ENCODE data around the gene KIAA0930.

The KIAA0930 gene

DNA sequence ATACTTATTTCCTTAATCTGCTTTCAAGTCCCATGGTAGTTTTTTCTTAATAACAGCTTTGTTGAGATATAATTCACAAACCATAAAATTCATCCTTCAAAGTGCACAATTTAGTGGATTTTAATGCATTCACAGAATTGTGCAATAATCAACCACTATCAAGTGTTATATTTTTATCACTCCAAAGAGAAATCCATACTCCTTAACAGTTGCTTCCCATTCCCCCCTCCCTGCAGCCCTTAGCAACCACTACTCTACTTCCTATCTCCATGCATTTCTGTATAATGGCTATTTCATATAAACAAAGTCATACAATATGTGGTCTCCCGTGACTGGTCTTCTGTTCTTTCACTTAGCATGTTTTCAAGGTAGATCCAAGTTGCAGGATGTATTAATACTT lies 95.8 kb downstream of the KIAA0930 start:
- TF ChIP-seq TEAD4 (IDR thresholded peaks at IDR 0.05) (no peak), ZBTB7A (IDR thresholded peaks at IDR 0.05; ENCODE audit: low read depth) (no peak), YY1 (IDR thresholded peaks at IDR 0.05; ENCODE audit: low read depth) (no peak), TCF12 (IDR thresholded peaks at IDR 0.05; ENCODE audit: low read depth) (no peak), RAD21 (IDR thresholded peaks at IDR 0.05; ENCODE audit: low read depth) (no peak), CREB1 (IDR thresholded peaks at IDR 0.05; ENCODE audit: low read depth) (no peak), FOXM1 (IDR thresholded peaks at IDR 0.05; ENCODE audit: borderline replicate concordance, low read depth) (no peak), NFIC (IDR thresholded peaks at IDR 0.05) (no peak)

GRCh38 chr22:45142376-45142775 lies 98.3 kb downstream of the KIAA0930 start:
- TF ChIP-seq YY1 (IDR thresholded peaks at IDR 0.05; ENCODE audit: low read depth) (no peak), TEAD4 (IDR thresholded peaks at IDR 0.05) (no peak), EP300 (IDR thresholded peaks at IDR 0.05; ENCODE audit: borderline replicate concordance) (no peak), NFIC (IDR thresholded peaks at IDR 0.05) (no peak), CREB1 (IDR thresholded peaks at IDR 0.05; ENCODE audit: low read depth) (no peak), TCF12 (IDR thresholded peaks at IDR 0.05; ENCODE audit: low read depth) (no peak), EGR1 (IDR thresholded peaks at IDR 0.05) (no peak), RAD21 (IDR thresholded peaks at IDR 0.05; ENCODE audit: low read depth) (no peak), ZBTB7A (IDR thresholded peaks at IDR 0.05; ENCODE audit: low read depth) (no peak), CEBPB (IDR thresholded peaks at IDR 0.05) (no peak), TAF1 (IDR thresholded peaks at IDR 0.05; ENCODE audit: low read depth) (no peak), FOXM1 (IDR thresholded peaks at IDR 0.05; ENCODE audit: borderline replicate concordance, low read depth) (no peak)
- TF ChIP-seq, protein P1, sequence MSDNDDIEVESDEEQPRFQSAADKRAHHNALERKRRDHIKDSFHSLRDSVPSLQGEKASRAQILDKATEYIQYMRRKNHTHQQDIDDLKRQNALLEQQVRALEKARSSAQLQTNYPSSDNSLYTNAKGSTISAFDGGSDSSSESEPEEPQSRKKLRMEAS (IDR thresholded peaks at IDR 0.05): no peak
- TF ChIP-seq, protein P2, sequence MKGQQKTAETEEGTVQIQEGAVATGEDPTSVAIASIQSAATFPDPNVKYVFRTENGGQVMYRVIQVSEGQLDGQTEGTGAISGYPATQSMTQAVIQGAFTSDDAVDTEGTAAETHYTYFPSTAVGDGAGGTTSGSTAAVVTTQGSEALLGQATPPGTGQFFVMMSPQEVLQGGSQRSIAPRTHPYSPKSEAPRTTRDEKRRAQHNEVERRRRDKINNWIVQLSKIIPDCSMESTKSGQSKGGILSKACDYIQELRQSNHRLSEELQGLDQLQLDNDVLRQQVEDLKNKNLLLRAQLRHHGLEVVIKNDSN (IDR thresholded peaks at IDR 0.05): no peak
- TF ChIP-seq, protein P3, sequence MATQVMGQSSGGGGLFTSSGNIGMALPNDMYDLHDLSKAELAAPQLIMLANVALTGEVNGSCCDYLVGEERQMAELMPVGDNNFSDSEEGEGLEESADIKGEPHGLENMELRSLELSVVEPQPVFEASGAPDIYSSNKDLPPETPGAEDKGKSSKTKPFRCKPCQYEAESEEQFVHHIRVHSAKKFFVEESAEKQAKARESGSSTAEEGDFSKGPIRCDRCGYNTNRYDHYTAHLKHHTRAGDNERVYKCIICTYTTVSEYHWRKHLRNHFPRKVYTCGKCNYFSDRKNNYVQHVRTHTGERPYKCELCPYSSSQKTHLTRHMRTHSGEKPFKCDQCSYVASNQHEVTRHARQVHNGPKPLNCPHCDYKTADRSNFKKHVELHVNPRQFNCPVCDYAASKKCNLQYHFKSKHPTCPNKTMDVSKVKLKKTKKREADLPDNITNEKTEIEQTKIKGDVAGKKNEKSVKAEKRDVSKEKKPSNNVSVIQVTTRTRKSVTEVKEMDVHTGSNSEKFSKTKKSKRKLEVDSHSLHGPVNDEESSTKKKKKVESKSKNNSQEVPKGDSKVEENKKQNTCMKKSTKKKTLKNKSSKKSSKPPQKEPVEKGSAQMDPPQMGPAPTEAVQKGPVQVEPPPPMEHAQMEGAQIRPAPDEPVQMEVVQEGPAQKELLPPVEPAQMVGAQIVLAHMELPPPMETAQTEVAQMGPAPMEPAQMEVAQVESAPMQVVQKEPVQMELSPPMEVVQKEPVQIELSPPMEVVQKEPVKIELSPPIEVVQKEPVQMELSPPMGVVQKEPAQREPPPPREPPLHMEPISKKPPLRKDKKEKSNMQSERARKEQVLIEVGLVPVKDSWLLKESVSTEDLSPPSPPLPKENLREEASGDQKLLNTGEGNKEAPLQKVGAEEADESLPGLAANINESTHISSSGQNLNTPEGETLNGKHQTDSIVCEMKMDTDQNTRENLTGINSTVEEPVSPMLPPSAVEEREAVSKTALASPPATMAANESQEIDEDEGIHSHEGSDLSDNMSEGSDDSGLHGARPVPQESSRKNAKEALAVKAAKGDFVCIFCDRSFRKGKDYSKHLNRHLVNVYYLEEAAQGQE (IDR thresholded peaks at IDR 0.05; ENCODE audit: low read depth): no peak
